ENCODE data around the gene LPIN2.
"Not testable (repeated sequence)": the region's sequence is repeated elsewhere in the genome, so short reads cannot be mapped to it uniquely, and the experiment has no call there.

Gene LPIN2

GRCh38 chr18:3054780-3055179 is 41.8 kb upstream of the LPIN2 start:
- WGBS, 2 experiments, result 87 to 92% methylated on average over 3 of the region's 3 CpGs

GRCh38 chr18:3054214-3054613 is 41.3 kb upstream of the LPIN2 start:
- Histone ChIP-seq H3K9me3 (ENCODE audit: control insufficient read depth, low read length) (no peaks in the 10 kb centered on the region), H3K4me3 (ENCODE audit: insufficient read depth, low read depth, low read length) (no peak overlapping the region), H3K4me1 (ENCODE audit: control insufficient read depth, insufficient read depth, low read length) (peaks cover 5% of the 10 kb centered on the region), H3K27me3 (ENCODE audit: control insufficient read depth, insufficient read depth, low read length, poor library complexity, severe bottlenecking) (no peaks in the 10 kb centered on the region), H3K36me3 (ENCODE audit: control insufficient read depth, insufficient read depth, low read length) (no peaks in the 10 kb centered on the region), H3K27ac (ENCODE audit: insufficient read depth, low read depth, low read length, poor library complexity, severe bottlenecking) (no peak overlapping the region)
- 94 to 97% methylated on average over 6 of the region's 6 CpGs for WGBS, 2 experiments

More at GRCh38 chr18:3054780-3055179, 41.8 kb upstream of the LPIN2 start:
- H3K9me3 ChIP-seq (ENCODE audit: control insufficient read depth, low read length), result no peaks in the 10 kb centered on the region
- no peaks in the 10 kb centered on the region for H3K27me3 ChIP-seq (ENCODE audit: control insufficient read depth, insufficient read depth, low read length, poor library complexity, severe bottlenecking)
- H3K27ac ChIP-seq (ENCODE audit: insufficient read depth, low read depth, low read length, poor library complexity, severe bottlenecking), result no peak overlapping the region
- H3K4me3 ChIP-seq (ENCODE audit: insufficient read depth, low read depth, low read length), result no peak overlapping the region
- H3K4me1 ChIP-seq (ENCODE audit: control insufficient read depth, insufficient read depth, low read length), result peaks cover 5% of the 10 kb centered on the region
- no peaks in the 10 kb centered on the region for H3K36me3 ChIP-seq (ENCODE audit: control insufficient read depth, insufficient read depth, low read length)

GRCh38 chr18:3053081-3053480 is 40.1 kb upstream of the LPIN2 start:
- no peak overlapping the region for H3K4me3 ChIP-seq (ENCODE audit: insufficient read depth, low read depth, low read length)
- no peaks in the 10 kb centered on the region for H3K9me3 ChIP-seq (ENCODE audit: control insufficient read depth, low read length)
- H3K27ac ChIP-seq (ENCODE audit: insufficient read depth, low read depth, low read length, poor library complexity, severe bottlenecking), result no peak overlapping the region
- no peaks in the 10 kb centered on the region for H3K27me3 ChIP-seq (ENCODE audit: control insufficient read depth, insufficient read depth, low read length, poor library complexity, severe bottlenecking)
- H3K36me3 ChIP-seq (ENCODE audit: control insufficient read depth, insufficient read depth, low read length), result no peaks in the 10 kb centered on the region
- H3K4me1 ChIP-seq (ENCODE audit: control insufficient read depth, insufficient read depth, low read length), result peaks cover 5% of the 10 kb centered on the region
- 95% methylated on average over 4 of the region's 4 CpGs for WGBS, 2 experiments

GRCh38 chr18:3052411-3052758 is 39.4 kb upstream of the LPIN2 start:
- WGBS, 2 experiments, result 94 to 95% methylated on average over 2 of the region's 2 CpGs
- H3K36me3 ChIP-seq (ENCODE audit: control insufficient read depth, insufficient read depth, low read length), result no peaks in the 10 kb centered on the region
- H3K4me1 ChIP-seq (ENCODE audit: control insufficient read depth, insufficient read depth, low read length), result peaks cover 5% of the 10 kb centered on the region
- H3K4me3 ChIP-seq (ENCODE audit: insufficient read depth, low read depth, low read length), result no peak overlapping the region
- H3K27me3 ChIP-seq (ENCODE audit: control insufficient read depth, insufficient read depth, low read length, poor library complexity, severe bottlenecking), result no peaks in the 10 kb centered on the region
- no peak overlapping the region for H3K27ac ChIP-seq (ENCODE audit: insufficient read depth, low read depth, low read length, poor library complexity, severe bottlenecking)
- no peaks in the 10 kb centered on the region for H3K9me3 ChIP-seq (ENCODE audit: control insufficient read depth, low read length)

GRCh38 chr18:3051718-3052410 is 38.9 kb upstream of the LPIN2 start:
- Histone ChIP-seq H3K4me3 (ENCODE audit: insufficient read depth, low read depth, low read length) (no peak overlapping the region), H3K27ac (ENCODE audit: insufficient read depth, low read depth, low read length, poor library complexity, severe bottlenecking) (no peak overlapping the region)
- 84 to 91% methylated on average over 8 of the region's 8 CpGs for WGBS, 2 experiments

GRCh38 chr18:3049897-3050454 is 37.0 kb upstream of the LPIN2 start:
- H3K4me1 ChIP-seq (ENCODE audit: control insufficient read depth, insufficient read depth, low read length), result peaks cover 15% of the 10 kb centered on the region
- H3K9me3 ChIP-seq (ENCODE audit: control insufficient read depth, low read length); H3K4me3 ChIP-seq (ENCODE audit: insufficient read depth, low read depth, low read length); H3K36me3 ChIP-seq (ENCODE audit: control insufficient read depth, insufficient read depth, low read length); H3K27me3 ChIP-seq (ENCODE audit: control insufficient read depth, insufficient read depth, low read length, poor library complexity, severe bottlenecking); H3K27ac ChIP-seq (ENCODE audit: insufficient read depth, low read depth, low read length, poor library complexity, severe bottlenecking): not testable (repeated sequence)
- WGBS, 2 experiments, result no CpG with 5 or more reads among the region's 8 CpGs

More at GRCh38 chr18:3051718-3052410, 38.9 kb upstream of the LPIN2 start:
- no peaks in the 10 kb centered on the region for H3K9me3 ChIP-seq (ENCODE audit: control insufficient read depth, low read length)
- H3K4me1 ChIP-seq (ENCODE audit: control insufficient read depth, insufficient read depth, low read length), result peaks cover 5% of the 10 kb centered on the region
- no peaks in the 10 kb centered on the region for H3K27me3 ChIP-seq (ENCODE audit: control insufficient read depth, insufficient read depth, low read length, poor library complexity, severe bottlenecking)
- no peaks in the 10 kb centered on the region for H3K36me3 ChIP-seq (ENCODE audit: control insufficient read depth, insufficient read depth, low read length)

GRCh38 chr18:3048820-3049349 is 35.9 kb upstream of the LPIN2 start:
- 93 to 95% methylated on average over 3 of the region's 3 CpGs for WGBS, 2 experiments

GRCh38 chr18:3048121-3048520 is 35.2 kb upstream of the LPIN2 start:
- no peaks in the 10 kb centered on the region for H3K9me3 ChIP-seq (ENCODE audit: control insufficient read depth, low read length)

More at GRCh38 chr18:3048820-3049349, 35.9 kb upstream of the LPIN2 start:
- Histone ChIP-seq H3K36me3 (ENCODE audit: control insufficient read depth, insufficient read depth, low read length) (no peaks in the 10 kb centered on the region), H3K27me3 (ENCODE audit: control insufficient read depth, insufficient read depth, low read length, poor library complexity, severe bottlenecking) (no peaks in the 10 kb centered on the region), H3K4me1 (ENCODE audit: control insufficient read depth, insufficient read depth, low read length) (peaks cover 17% of the 10 kb centered on the region), H3K4me3 (ENCODE audit: insufficient read depth, low read depth, low read length) (no peak overlapping the region), H3K9me3 (ENCODE audit: control insufficient read depth, low read length) (no peaks in the 10 kb centered on the region), H3K27ac (ENCODE audit: insufficient read depth, low read depth, low read length, poor library complexity, severe bottlenecking) (no peak overlapping the region)

GRCh38 chr18:3046216-3046808 is 33.4 kb upstream of the LPIN2 start:
- no peak overlapping the region for H3K4me3 ChIP-seq (ENCODE audit: insufficient read depth, low read depth, low read length)
- H3K4me1 ChIP-seq (ENCODE audit: control insufficient read depth, insufficient read depth, low read length), result peaks cover 20% of the 10 kb centered on the region
- 64 to 71% methylated on average over 4 of the region's 4 CpGs for WGBS, 2 experiments
- H3K36me3 ChIP-seq (ENCODE audit: control insufficient read depth, insufficient read depth, low read length), result no peaks in the 10 kb centered on the region
- no peaks in the 10 kb centered on the region for H3K9me3 ChIP-seq (ENCODE audit: control insufficient read depth, low read length)
- H3K27me3 ChIP-seq (ENCODE audit: control insufficient read depth, insufficient read depth, low read length, poor library complexity, severe bottlenecking), result no peaks in the 10 kb centered on the region
- H3K27ac ChIP-seq (ENCODE audit: insufficient read depth, low read depth, low read length, poor library complexity, severe bottlenecking), result no peak overlapping the region

More at GRCh38 chr18:3048121-3048520, 35.2 kb upstream of the LPIN2 start:
- H3K27ac ChIP-seq (ENCODE audit: insufficient read depth, low read depth, low read length, poor library complexity, severe bottlenecking), result peak overlapping the region; percentile 36
- peaks cover 17% of the 10 kb centered on the region for H3K4me1 ChIP-seq (ENCODE audit: control insufficient read depth, insufficient read depth, low read length)
- H3K4me3 ChIP-seq (ENCODE audit: insufficient read depth, low read depth, low read length), result no peak overlapping the region
- WGBS, 2 experiments, result 64 to 69% methylated on average over 6 of the region's 6 CpGs
- no peaks in the 10 kb centered on the region for H3K36me3 ChIP-seq (ENCODE audit: control insufficient read depth, insufficient read depth, low read length)
- no peaks in the 10 kb centered on the region for H3K27me3 ChIP-seq (ENCODE audit: control insufficient read depth, insufficient read depth, low read length, poor library complexity, severe bottlenecking)

- Histone ChIP-seq H3K4me1 (ENCODE audit: control insufficient read depth, insufficient read depth, low read length) (peaks cover 19% of the 10 kb centered on the region), H3K9me3 (ENCODE audit: control insufficient read depth, low read length) (no peaks in the 10 kb centered on the region), H3K4me3 (ENCODE audit: insufficient read depth, low read depth, low read length) (no peak overlapping the region), H3K36me3 (ENCODE audit: control insufficient read depth, insufficient read depth, low read length) (no peaks in the 10 kb centered on the region), H3K27me3 (ENCODE audit: control insufficient read depth, insufficient read depth, low read length, poor library complexity, severe bottlenecking) (no peaks in the 10 kb centered on the region), H3K27ac (ENCODE audit: insufficient read depth, low read depth, low read length, poor library complexity, severe bottlenecking) (no peak overlapping the region)
- WGBS, 2 experiments, result 89 to 92% methylated on average over 12 of the region's 12 CpGs
Measured at GRCh38 chr18:3044931-3045698, 32.2 kb upstream of the LPIN2 start.

All from ectodermal cell (in vitro differentiated cells).